ENCODE measurements around the gene ALPP. TPM values are rescaled to one million over a fixed set of nuclear protein-coding genes. Genes with fewer than 3 reads are reported as not detected.

The ALPP gene
- total RNA-seq, 1 experiment from 2014 or later = 0.20 TPM

GRCh38 chr2:232348936-232349335 is 29.6 kb upstream of the ALPP start:
- Mint-ChIP-seq H3K9me3 (peaks cover 2 to 5% of the 10 kb centered on the region in 2 experiments; a peak in 2 of 5 replicates), H3K27ac (no peak overlapping the region), H3K36me3 (ENCODE audit: insufficient read depth in 1 of 3, low read depth in 3 of 3) (no peaks in the 10 kb centered on the region), H3K4me1 (no peaks in the 10 kb centered on the region), H3K4me3 (no peak overlapping the region), H3K27me3 (ENCODE audit: low read depth) (peaks cover 9% of the 10 kb centered on the region)
- WGBS (ENCODE audit: extremely low coverage, insufficient read length, low lambda C conversion rate) = no CpG with 5 or more reads among the region's 6 CpGs
- no peak for TF ChIP-seq CTCF (conservative IDR thresholded peaks at IDR 0.05)
- H2BK15ac ChIP-seq (ENCODE audit: low read depth, low read length) = no peak overlapping the region
- H3K79me1 ChIP-seq (ENCODE audit: insufficient read depth, low read depth, low read length, poor library complexity, severe bottlenecking) = no peaks in the 10 kb centered on the region
- no peaks in the 10 kb centered on the region for H4K20me1 ChIP-seq (ENCODE audit: control insufficient read depth, insufficient read depth, insufficient read length)
- H3K4ac ChIP-seq (ENCODE audit: low read depth, low read length) = no peak overlapping the region
- no peak overlapping the region for H3K18ac ChIP-seq (ENCODE audit: insufficient read length, low read depth, low read length)
- H3K9ac ChIP-seq (ENCODE audit: extremely low read depth, insufficient read length, low read length) = no peak overlapping the region
- DNase-seq = no peak
- H3K4me1 ChIP-seq (ENCODE audit: insufficient read depth, low read length) = no peaks in the 10 kb centered on the region
- no peak overlapping the region for H3K23ac ChIP-seq (ENCODE audit: insufficient read length, low read depth, low read length)
- no peak overlapping the region for H2BK20ac ChIP-seq (ENCODE audit: low read depth, low read length, poor library complexity, severe bottlenecking)
- no peak overlapping the region for H2AFZ ChIP-seq (ENCODE audit: low read length)
- no peak overlapping the region for H3T11ph ChIP-seq (ENCODE audit: low read length)
- H3K56ac ChIP-seq (ENCODE audit: insufficient read length, low read depth, low read length) = no peak overlapping the region
- no peak overlapping the region for H4K5ac ChIP-seq (ENCODE audit: insufficient read length, low read depth, low read length)
- no peak overlapping the region for H4K8ac ChIP-seq (replicated peaks; ENCODE audit: insufficient read length, low read depth, low read length)
- no peaks in the 10 kb centered on the region for H3K23me2 ChIP-seq (ENCODE audit: insufficient read length, low read depth, low read length, poor library complexity, severe bottlenecking)
- H2BK5ac ChIP-seq (ENCODE audit: insufficient read length, low read length) = no peak overlapping the region
- H4K91ac ChIP-seq (ENCODE audit: insufficient read length, low read depth, low read length) = no peak overlapping the region
- H2AK5ac ChIP-seq (ENCODE audit: insufficient read length, low read length) = no peak overlapping the region
- H2BK12ac ChIP-seq (ENCODE audit: insufficient read length, low read depth, low read length) = no peak overlapping the region
- no peak overlapping the region for H3K4me2 ChIP-seq (ENCODE audit: insufficient read depth, insufficient read length, low read length)
- H3K27me3 ChIP-seq (ENCODE audit: insufficient read depth, low read length) = peaks cover 16% of the 10 kb centered on the region; the same call in 1 of the 2 replicates
- H2BK120ac ChIP-seq (ENCODE audit: low read depth, low read length, poor library complexity, severe bottlenecking) = no peak overlapping the region
- no peaks in the 10 kb centered on the region for H3K79me2 ChIP-seq (ENCODE audit: insufficient read depth, low read length)
- no peaks in the 10 kb centered on the region for H3K9me3 ChIP-seq (ENCODE audit: control insufficient read depth, low read depth, low read length)
- H3K27ac ChIP-seq (ENCODE audit: insufficient read length, low read depth, low read length) = no peak overlapping the region
- H3K14ac ChIP-seq (ENCODE audit: insufficient read depth, low read length) = no peak overlapping the region

Data from H9 (cell line).